GM19043 (cell line): ENCODE results near the gene FAM25C.
"Not testable (repeated sequence)": the region's sequence is repeated elsewhere in the genome, so short reads cannot be mapped to it uniquely, and the experiment has no call there.

Experiments
- ATAC-seq: cut with Tn5 transposase; IDR thresholded peaks from one replicate; pipeline ENCODE4 v1.9.1; 2021; ENCODE audit warnings: low read depth; ENCODE audit not compliant: unreplicated experiment

The FAM25C gene

DNA sequence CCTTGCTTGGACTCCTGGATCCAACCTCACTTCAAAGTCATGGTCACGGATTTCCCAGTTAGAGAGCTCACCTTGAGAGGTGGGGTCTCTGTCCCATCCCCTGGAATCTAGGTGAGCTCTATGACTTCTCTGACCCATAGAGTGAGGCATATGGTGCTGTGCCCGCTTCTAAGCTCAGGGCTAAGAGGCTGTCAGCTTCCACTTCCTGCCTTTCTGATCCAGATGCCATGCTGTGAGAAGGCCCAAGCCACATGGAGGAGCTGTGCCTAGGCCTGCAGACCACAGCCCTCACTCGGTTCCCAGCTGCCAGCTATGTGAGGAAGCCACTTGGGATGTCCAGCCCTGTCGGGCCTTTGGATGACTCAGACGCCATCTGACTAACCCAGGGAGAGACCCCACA is 39.9 kb downstream of the FAM25C start:
- not testable (repeated sequence) for ATAC-seq

DNA sequence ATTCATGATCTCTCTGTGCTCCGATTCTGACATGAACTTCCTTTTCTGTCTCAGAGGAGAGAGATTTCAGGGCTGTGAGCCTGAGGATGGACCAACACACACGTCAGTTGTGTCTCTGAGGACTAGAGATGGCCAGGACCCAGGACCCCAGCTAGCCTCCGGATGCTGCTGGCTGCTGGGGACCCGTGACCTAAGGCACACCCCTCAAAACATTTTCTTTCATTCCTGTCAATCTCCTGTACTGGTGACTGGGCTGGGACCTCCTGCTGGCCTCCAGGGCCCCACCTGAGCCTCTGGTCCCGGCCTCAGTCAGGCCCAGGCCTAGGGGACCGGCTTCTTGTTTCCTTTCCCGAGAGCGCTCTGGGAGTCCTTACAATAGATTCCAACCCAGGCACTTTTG is 42.4 kb downstream of the FAM25C start:
- ATAC-seq = not testable (repeated sequence)

GRCh38 chr10:47947424-47947823 is 52.2 kb downstream of the FAM25C start:
- not testable (repeated sequence) for ATAC-seq
